GM19238 (cell line): ENCODE measurements around the gene DHRS7B.
"Not testable (repeated sequence)": the region's sequence is repeated elsewhere in the genome, so short reads cannot be mapped to it uniquely, and the experiment has no call there.

Source experiments
- DNase-seq: peaks from one replicate; pipeline ENCODE4 v3.0.0; 2011; ENCODE audit warnings: low spot score; ENCODE audit not compliant: insufficient read length

Gene DHRS7B

GRCh38 chr17:21209511-21210175, 82.9 kb downstream of the DHRS7B start:
- no peak for DNase-seq

- DNase-seq, result no peak
Observed at GRCh38 chr17:21210411-21211076, 83.8 kb downstream of the DHRS7B start.

- DNase-seq, result no peak
Observed at GRCh38 chr17:21211825-21212479, 85.2 kb downstream of the DHRS7B start.

- DNase-seq, result no peak
Observed at GRCh38 chr17:21212826-21213637, 86.3 kb downstream of the DHRS7B start.

GRCh38 chr17:21213638-21214014, 86.9 kb downstream of the DHRS7B start:
- peak; percentile 13 for DNase-seq

- DNase-seq, result peak; percentile 98
Observed at GRCh38 chr17:21214015-21214776, 87.4 kb downstream of the DHRS7B start, which contains the start of gene TMEM11. Gene TMEM11 (minus strand): TSS chr17:21214161. CDS start chr17:21214152, 9 bp downstream.

GRCh38 chr17:21214777-21215541, 88.2 kb downstream of the DHRS7B start:
- peak; percentile 35 for DNase-seq

GRCh38 chr17:21215935-21216334, 89.2 kb downstream of the DHRS7B start:
- DNase-seq, result no peak

- DNase-seq, result no peak
Observed at GRCh38 chr17:21217346-21217745, 90.6 kb downstream of the DHRS7B start.

- DNase-seq, result no peak
Observed at GRCh38 chr17:21218101-21218500, 91.3 kb downstream of the DHRS7B start.

GRCh38 chr17:21218831-21219380, 92.1 kb downstream of the DHRS7B start:
- DNase-seq, result no peak

- no peak for DNase-seq
Observed at GRCh38 chr17:21223086-21223485, 96.3 kb downstream of the DHRS7B start.

- not testable (repeated sequence) for DNase-seq
Observed at GRCh38 chr17:21227277-21227676, 100.5 kb downstream of the DHRS7B start.

GRCh38 chr17:21228111-21228510, 101.3 kb downstream of the DHRS7B start:
- no peak for DNase-seq

- DNase-seq, result no peak
Observed at GRCh38 chr17:21228845-21229244, 102.1 kb downstream of the DHRS7B start.

- no peak for DNase-seq
Observed at GRCh38 chr17:21231533-21231932, 104.8 kb downstream of the DHRS7B start.

- no peak for DNase-seq
Observed at GRCh38 chr17:21232033-21232749, 105.4 kb downstream of the DHRS7B start.

- no peak for DNase-seq
Observed at GRCh38 chr17:21233581-21234347, 107.0 kb downstream of the DHRS7B start.
